ENCODE measurements around the gene APAF1. TPM values are rescaled to one million over a fixed set of nuclear protein-coding genes. Genes with fewer than 3 reads are reported as not detected.

Gene APAF1
- total RNA-seq, 1 donor from 2014 or later: 4.1 TPM

Other genes with a start within 250 kb of the APAF1 start
- 15.2 TPM for gene TMPO, start 129.7 kb upstream of the APAF1 start, total RNA-seq
- 1,808 TPM for gene SLC25A3, start 51.6 kb upstream of the APAF1 start, total RNA-seq
- gene IKBIP, start 502 bp upstream of the APAF1 start, total RNA-seq: 3.3 TPM

All from Right ventricle myocardium superior (tissue), 1 donor.